Thoracic aorta (tissue), 2 donors: ENCODE results near the gene ZNF24. TPM values are rescaled to one million over a fixed set of nuclear protein-coding genes. Genes with fewer than 3 reads are reported as not detected.

Source experiments
- ATAC-seq: fragments of 150-250 bp; one replicate; pipeline ENCODE4 v1.8.0; 2017; ENCODE audit warnings: low read depth; ENCODE audit not compliant: insufficient number of reproducible peaks, low FRiP score
- DNase-seq: peaks from one replicate; pipeline ENCODE4 v3.0.0-alpha.2; 2020; ENCODE audit warnings: low spot score
- H3K27ac ChIP-seq, 2 donors: fragments of 200-600 bp; sonication (generic); 1 replicate in 1 of 2; 2 replicates in 1 of 2; pipeline ENCODE4 v1.5.1; 2016; ENCODE audit warnings: mild to moderate bottlenecking in 2 of 2, moderate library complexity in 2 of 2
- H3K27me3 ChIP-seq: fragments of 200-600 bp; sonication (generic); replicated peaks from 2 replicates; pipeline ENCODE4 v1.6.0; 2016; ENCODE audit warnings: mild to moderate bottlenecking; ENCODE audit not compliant: insufficient read depth
- H3K36me3 ChIP-seq: fragments of 200-600 bp; sonication (generic); one replicate; pipeline ENCODE4 v1.5.1; 2016
- H3K4me1 ChIP-seq, 2 donors: fragments of 200-600 bp; sonication (generic); 1 replicate in 1 of 2; 2 replicates in 1 of 2; pipeline versions ENCODE4 v1.5.1 to v1.6.0; 2016; ENCODE audit warnings: low read depth in 2 of 2, mild to moderate bottlenecking in 1 of 2; ENCODE audit not compliant: control insufficient read depth in 1 of 2
- H3K4me3 ChIP-seq: fragments of 200-600 bp; sonication (generic); 2 replicates; pipeline ENCODE4 v1.5.1; 2016; ENCODE audit warnings: mild to moderate bottlenecking
- H3K9me3 ChIP-seq: fragments of 200-600 bp; sonication (generic); 2 replicates; pipeline ENCODE4 v1.5.1; 2016
- CTCF ChIP-seq: fragments of 200-600 bp; sonication (generic); IDR thresholded peaks from one replicate; pipeline ENCODE4 v1.5.1; 2019; ENCODE audit warnings: antibody characterized with exemption
- total RNA-seq, 2 donors: library from RNA; depleted of rRNA; stranded (reverse); fragments of >200 nt; gene quantifications; one replicate each; pipeline versions ENCODE4 v1.1.0 to v1.2.3, GENCODE V29; 2016

ZNF24 gene
- 10 to 100 TPM; 26.1 to 40.8 TPM for total RNA-seq

- Histone ChIP-seq H3K9me3 (no peaks in the 10 kb centered on the region), H3K36me3 (peaks cover 12% of the 10 kb centered on the region), H3K27ac (peak within 1 kb of the TSS; percentile 98 to 99), H3K4me3 (peak within 1 kb of the TSS; percentile 92), H3K4me1 (peaks cover 33 to 38% of the 10 kb centered on the region in 2 donors), H3K27me3 (no peaks in the 10 kb centered on the region)
- no peak for TF ChIP-seq CTCF
- DNase-seq (peak; percentile 89), ATAC-seq (peak; percentile 97)
Measured at GRCh38 chr18:35343936-35344735, at the start of gene ZNF24. ZNF24 (minus strand) TSS chr18:35344420; CDS start chr18:35340650, 3,770 bp downstream.

GRCh38 chr18:35393716-35394115 lies 49.5 kb upstream of the ZNF24 start:
- Histone ChIP-seq H3K36me3 (no peaks in the 10 kb centered on the region), H3K9me3 (no peaks in the 10 kb centered on the region), H3K4me1 (peaks cover 9 to 12% of the 10 kb centered on the region in 2 donors), H3K27me3 (no peaks in the 10 kb centered on the region), H3K27ac (no peak overlapping the region), H3K4me3 (no peak overlapping the region)
- TF ChIP-seq CTCF = no peak
- no peak for DNase-seq
- no peak for ATAC-seq

GRCh38 chr18:35392375-35392774 lies 48.2 kb upstream of the ZNF24 start:
- no peak overlapping the region for H3K27ac ChIP-seq
- no peak for TF ChIP-seq CTCF
- no peak for ATAC-seq

GRCh38 chr18:35390951-35391700 lies 46.9 kb upstream of the ZNF24 start:
- no peak overlapping the region for H3K4me3 ChIP-seq
- H3K27ac ChIP-seq = no peak overlapping the region
- ATAC-seq (no peak), DNase-seq (no peak)
- H3K27me3 ChIP-seq = no peaks in the 10 kb centered on the region
- peaks cover 9 to 17% of the 10 kb centered on the region in 2 donors for H3K4me1 ChIP-seq
- no peaks in the 10 kb centered on the region for H3K9me3 ChIP-seq
- H3K36me3 ChIP-seq = no peaks in the 10 kb centered on the region
- no peak for TF ChIP-seq CTCF

More at GRCh38 chr18:35392375-35392774, 48.2 kb upstream of the ZNF24 start:
- Histone ChIP-seq H3K36me3 (no peaks in the 10 kb centered on the region), H3K4me3 (no peak overlapping the region), H3K27me3 (no peaks in the 10 kb centered on the region), H3K4me1 (peaks cover 9 to 14% of the 10 kb centered on the region in 2 donors), H3K9me3 (no peaks in the 10 kb centered on the region)
- DNase-seq = no peak

GRCh38 chr18:35389095-35389618 lies 44.9 kb upstream of the ZNF24 start:
- Histone ChIP-seq H3K9me3 (no peaks in the 10 kb centered on the region), H3K27ac (peak overlapping the region in 1 of 2 donors; percentile 64), H3K4me1 (peaks cover 9 to 17% of the 10 kb centered on the region in 2 donors), H3K27me3 (no peaks in the 10 kb centered on the region), H3K36me3 (no peaks in the 10 kb centered on the region), H3K4me3 (peak overlapping the region; percentile 54)
- DNase-seq (no peak), ATAC-seq (no peak)
- TF ChIP-seq CTCF = no peak
